Right atrium auricular region (tissue), 2 donors: ENCODE measurements around the gene TMPRSS11D. TPM values are rescaled to one million over a fixed set of nuclear protein-coding genes. Genes with fewer than 3 reads are reported as not detected.

Experiments used
- DNase-seq: peaks from one replicate; pipeline ENCODE4 v3.0.0-alpha.2; 2019; ENCODE audit warnings: low spot score
- H3K27ac ChIP-seq, 2 donors: fragments of 200-600 bp; sonication (generic); 1 replicate in 1 of 2; 2 replicates in 1 of 2; pipeline ENCODE4 v1.5.1; 2016 to 2019
- H3K27me3 ChIP-seq, 2 donors: fragments of 200-600 bp; sonication (generic); one replicate each; pipeline versions ENCODE4 v1.5.1 to v1.6.0; 2017 to 2019
- H3K36me3 ChIP-seq: fragments of 200-600 bp; sonication (generic); one replicate; pipeline ENCODE4 v1.5.1; 2016
- H3K4me1 ChIP-seq, 2 donors: fragments of 200-600 bp; sonication (generic); one replicate each; pipeline versions ENCODE4 v1.5.1 to v1.6.0; 2017 to 2019
- H3K4me3 ChIP-seq, 2 donors: fragments of 200-600 bp; sonication (generic); 1 replicate in 1 of 2; 2 replicates in 1 of 2; pipeline ENCODE4 v1.5.1; 2017 to 2019; ENCODE audit warnings: mild to moderate bottlenecking in 1 of 2, moderate library complexity in 1 of 2
- H3K9me3 ChIP-seq, 2 donors: fragments of 200-600 bp; sonication (generic); one replicate each; pipeline ENCODE4 v1.5.1; 2019
- total RNA-seq, 2 donors: library from RNA; depleted of rRNA; stranded (reverse); fragments of >200 nt; gene quantifications; one replicate each; pipeline ENCODE4 v1.1.0, GENCODE V29; 2016
- TF ChIP-seq, protein P1 (sequence below), 2 donors: fragments of 200-600 bp; sonication (generic); IDR thresholded peaks; one replicate each; pipeline ENCODE4 v1.5.1; 2019; ENCODE audit warnings: antibody characterized with exemption in 2 of 2

Gene TMPRSS11D
- total RNA-seq, 2 donors from 2014 or later: not detected

- Histone ChIP-seq H3K27me3 (no peaks in the 10 kb centered on the region), H3K27ac (no peak overlapping the region), H3K36me3 (no peaks in the 10 kb centered on the region), H3K4me3 (no peak overlapping the region), H3K9me3 (no peaks in the 10 kb centered on the region), H3K4me1 (no peaks in the 10 kb centered on the region)
- DNase-seq: no peak
- TF ChIP-seq, protein P1, sequence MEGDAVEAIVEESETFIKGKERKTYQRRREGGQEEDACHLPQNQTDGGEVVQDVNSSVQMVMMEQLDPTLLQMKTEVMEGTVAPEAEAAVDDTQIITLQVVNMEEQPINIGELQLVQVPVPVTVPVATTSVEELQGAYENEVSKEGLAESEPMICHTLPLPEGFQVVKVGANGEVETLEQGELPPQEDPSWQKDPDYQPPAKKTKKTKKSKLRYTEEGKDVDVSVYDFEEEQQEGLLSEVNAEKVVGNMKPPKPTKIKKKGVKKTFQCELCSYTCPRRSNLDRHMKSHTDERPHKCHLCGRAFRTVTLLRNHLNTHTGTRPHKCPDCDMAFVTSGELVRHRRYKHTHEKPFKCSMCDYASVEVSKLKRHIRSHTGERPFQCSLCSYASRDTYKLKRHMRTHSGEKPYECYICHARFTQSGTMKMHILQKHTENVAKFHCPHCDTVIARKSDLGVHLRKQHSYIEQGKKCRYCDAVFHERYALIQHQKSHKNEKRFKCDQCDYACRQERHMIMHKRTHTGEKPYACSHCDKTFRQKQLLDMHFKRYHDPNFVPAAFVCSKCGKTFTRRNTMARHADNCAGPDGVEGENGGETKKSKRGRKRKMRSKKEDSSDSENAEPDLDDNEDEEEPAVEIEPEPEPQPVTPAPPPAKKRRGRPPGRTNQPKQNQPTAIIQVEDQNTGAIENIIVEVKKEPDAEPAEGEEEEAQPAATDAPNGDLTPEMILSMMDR (IDR thresholded peaks at IDR 0.05): no peak
Measured at GRCh38 chr4:67885762-67886161, 2.0 kb upstream of the TMPRSS11D start.

DNA sequence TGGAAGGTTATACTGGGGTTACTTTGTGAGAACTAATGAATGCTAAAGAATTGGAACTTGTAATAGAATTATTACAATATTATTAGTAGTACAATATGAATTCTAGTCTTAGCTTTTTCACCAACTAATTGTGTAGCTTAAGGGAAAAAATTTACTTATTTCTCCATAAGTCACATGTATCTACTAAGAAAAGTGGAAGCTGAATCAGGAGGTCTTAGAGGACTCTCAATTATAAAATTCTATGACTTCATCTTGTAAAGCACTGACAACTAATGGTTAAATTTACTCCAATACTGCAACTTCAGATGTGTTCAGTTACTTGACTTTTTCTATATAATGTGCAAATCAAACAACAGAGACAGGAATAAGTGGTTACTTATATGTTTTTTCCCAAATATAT is 899 bp upstream of the TMPRSS11D start:
- Histone ChIP-seq H3K27me3 (no peaks in the 10 kb centered on the region), H3K9me3 (no peaks in the 10 kb centered on the region), H3K27ac (no peak overlapping the region), H3K4me1 (no peaks in the 10 kb centered on the region), H3K36me3 (no peaks in the 10 kb centered on the region), H3K4me3 (no peak overlapping the region)
- TF ChIP-seq, protein P1 (IDR thresholded peaks at IDR 0.05): no peak
- no peak for DNase-seq

DNA sequence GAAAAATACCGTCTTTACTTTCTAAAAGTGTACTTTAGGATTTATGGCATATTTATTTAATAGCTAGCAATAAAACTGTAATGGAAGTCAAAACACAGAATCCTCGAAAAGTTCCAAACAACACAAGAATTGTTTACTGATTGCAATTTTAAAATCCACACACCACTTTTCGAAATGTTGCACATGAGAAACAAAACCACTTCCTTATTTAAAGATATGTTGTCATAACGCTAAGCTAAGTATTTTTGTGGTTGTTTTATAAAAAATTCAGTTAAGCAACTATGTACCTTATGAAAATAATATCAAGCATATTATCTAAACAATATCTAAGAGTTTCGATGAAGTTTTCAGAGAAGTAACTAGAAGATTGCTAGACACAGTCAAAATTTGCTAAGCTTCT is 344 bp downstream of the TMPRSS11D start:
- no peak overlapping the region for H3K27ac ChIP-seq

GRCh38 chr4:67880866-67881610 is 2.8 kb downstream of the TMPRSS11D start:
- H3K27me3 ChIP-seq: no peaks in the 10 kb centered on the region
- no peak for DNase-seq
- TF ChIP-seq, protein P1 (IDR thresholded peaks at IDR 0.05): no peak
- H3K27ac ChIP-seq: no peak overlapping the region
- no peaks in the 10 kb centered on the region for H3K36me3 ChIP-seq
- no peaks in the 10 kb centered on the region for H3K4me1 ChIP-seq
- no peaks in the 10 kb centered on the region for H3K9me3 ChIP-seq
- no peak overlapping the region for H3K4me3 ChIP-seq

More for the DNA sequence above, 344 bp downstream of the TMPRSS11D start:
- no peaks in the 10 kb centered on the region for H3K27me3 ChIP-seq
- H3K4me1 ChIP-seq: no peaks in the 10 kb centered on the region
- no peak overlapping the region for H3K4me3 ChIP-seq
- H3K9me3 ChIP-seq: no peaks in the 10 kb centered on the region
- TF ChIP-seq, protein P1 (IDR thresholded peaks at IDR 0.05): no peak
- no peak for DNase-seq
- no peaks in the 10 kb centered on the region for H3K36me3 ChIP-seq

GRCh38 chr4:67879486-67879885 is 4.3 kb downstream of the TMPRSS11D start:
- H3K4me3 ChIP-seq: no peak overlapping the region
- no peaks in the 10 kb centered on the region for H3K9me3 ChIP-seq
- H3K27ac ChIP-seq: no peak overlapping the region
- no peak for DNase-seq
- no peaks in the 10 kb centered on the region for H3K4me1 ChIP-seq
- TF ChIP-seq, protein P1 (IDR thresholded peaks at IDR 0.05): no peak
- H3K27me3 ChIP-seq: no peaks in the 10 kb centered on the region
- no peaks in the 10 kb centered on the region for H3K36me3 ChIP-seq

DNA sequence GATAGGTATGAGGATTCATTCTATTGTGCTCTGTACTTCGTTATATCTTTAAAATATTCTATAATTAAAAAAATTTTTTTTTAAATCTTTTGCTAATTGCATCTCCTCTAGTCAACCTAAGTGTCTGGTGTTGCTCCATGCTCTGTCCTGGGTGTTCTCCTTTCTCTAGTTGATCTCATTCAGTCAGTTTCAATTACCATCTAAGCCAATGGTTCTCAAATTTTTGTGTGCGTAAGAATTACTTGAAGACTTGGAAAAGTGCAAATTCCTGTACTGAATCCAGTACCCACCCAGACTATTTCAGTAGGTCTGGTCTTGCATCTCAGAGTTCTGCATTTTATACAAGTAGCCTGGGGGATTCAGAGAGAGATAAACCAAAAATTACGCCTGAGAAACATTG is 6.7 kb downstream of the TMPRSS11D start:
- H3K4me1 ChIP-seq: no peaks in the 10 kb centered on the region
- H3K4me3 ChIP-seq: no peak overlapping the region
- H3K36me3 ChIP-seq: no peaks in the 10 kb centered on the region
- no peak overlapping the region for H3K27ac ChIP-seq
- H3K27me3 ChIP-seq: no peaks in the 10 kb centered on the region
- no peaks in the 10 kb centered on the region for H3K9me3 ChIP-seq
- TF ChIP-seq, protein P1 (IDR thresholded peaks at IDR 0.05): no peak
- DNase-seq: no peak
